Loucy (cell line): Measurements from ENCODE around the gene GRIA2.

Source experiments
- CTCF ChIP-seq: fragments of 200-600 bp; sonication (generic); conservative IDR thresholded peaks from 2 replicates; pipeline ENCODE4 v1.5.1; 2014; ENCODE audit warnings: mild to moderate bottlenecking, antibody characterized with exemption, low read length
- EZH2phosphoT487 ChIP-seq: fragments of 200-600 bp; IDR thresholded peaks from 2 replicates; pipeline ENCODE4 v1.6.1; 2018; ENCODE audit warnings: antibody characterized with exemption, mild to moderate bottlenecking, moderate library complexity, borderline replicate concordance

GRCh38 chr4:157244348-157244747 lies 23.8 kb downstream of the GRIA2 start:
- TF ChIP-seq CTCF (no peak), EZH2phosphoT487 (no peak)
